HuH-7.5 (cell line): ENCODE measurements around the gene CRACR2A.

Experiments
- DNase-seq: peaks from one replicate; pipeline ENCODE4 v3.0.0; 2011; ENCODE audit warnings: low spot score

The CRACR2A gene

DNA sequence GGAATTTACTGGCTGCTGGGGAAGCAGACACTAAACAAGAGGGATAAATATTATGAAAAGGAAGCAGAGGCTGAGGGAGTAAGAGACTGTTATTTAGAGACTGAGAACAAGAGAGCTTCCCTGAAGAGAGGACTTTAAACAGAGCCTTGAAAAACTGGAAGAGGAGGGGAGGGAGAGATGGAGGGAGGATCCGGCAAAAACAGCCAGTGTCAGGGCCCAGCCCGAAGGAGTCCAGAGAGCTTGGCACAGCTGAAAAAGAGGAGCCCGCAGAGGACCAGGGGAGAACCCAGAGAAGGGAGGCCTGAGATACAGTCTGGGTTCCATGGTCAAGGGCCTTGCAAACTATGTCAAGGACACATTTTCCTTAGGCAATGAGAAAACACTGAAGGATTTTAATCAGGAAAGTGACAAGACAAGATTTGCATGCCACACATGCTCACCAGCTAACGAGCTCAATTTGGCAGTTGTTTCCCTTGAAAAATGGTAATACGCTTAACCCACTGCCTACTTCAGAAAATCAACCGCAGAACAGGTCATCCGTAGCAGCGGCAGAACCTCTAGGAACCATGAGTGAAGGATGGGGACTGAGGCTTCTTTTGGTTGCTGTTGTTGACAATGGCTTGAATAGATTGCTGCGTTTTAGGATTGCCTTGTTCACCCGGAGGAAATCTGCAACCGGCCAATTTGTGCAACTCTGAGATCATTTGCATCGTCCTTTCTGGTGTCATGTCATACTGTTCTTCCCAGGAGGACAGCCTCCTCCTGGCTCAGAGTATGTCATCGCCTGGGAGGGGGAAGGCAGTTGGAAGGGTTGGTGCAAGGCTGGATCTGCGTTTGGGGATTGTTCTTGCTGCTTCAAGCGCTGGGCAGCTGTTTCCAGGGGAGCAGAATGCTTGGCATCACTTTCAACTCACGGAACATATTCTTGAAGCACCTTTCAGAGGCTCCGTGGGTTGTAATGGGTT is 153.7 kb downstream of the CRACR2A start:
- DNase-seq: no peak

DNA sequence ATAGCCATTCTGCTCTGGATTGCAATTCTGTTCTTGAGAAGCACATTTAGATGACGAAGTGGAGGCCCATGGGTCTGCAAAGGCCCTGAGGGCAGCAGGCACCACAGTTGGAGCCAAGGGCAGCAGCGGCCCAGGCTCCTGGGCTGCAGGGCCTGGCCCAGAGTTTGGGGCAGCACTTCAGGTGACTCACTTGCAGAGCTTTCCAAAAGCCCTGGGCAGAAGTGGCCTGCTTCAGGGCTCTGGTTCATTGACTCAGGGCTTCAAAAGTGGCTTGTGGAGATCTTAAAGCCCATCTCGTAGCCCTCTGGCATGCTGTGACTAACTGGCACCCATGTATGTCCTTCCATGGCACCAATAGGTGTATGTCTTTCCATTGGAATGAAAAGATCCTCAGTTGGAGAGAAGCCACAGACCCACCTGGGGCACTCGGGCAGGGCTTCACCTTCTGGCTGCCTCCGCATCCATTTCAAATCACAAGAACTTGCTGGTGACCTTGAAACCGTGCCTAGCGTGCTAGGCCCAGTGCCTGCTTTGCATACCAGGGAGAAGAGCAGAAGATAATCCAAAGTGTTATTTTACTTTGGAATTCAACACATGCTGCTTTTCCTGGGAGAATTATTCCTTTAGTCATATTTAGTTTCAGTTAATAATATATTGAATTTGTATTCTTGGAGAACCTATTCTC is 155.2 kb downstream of the CRACR2A start:
- no peak for DNase-seq

DNA sequence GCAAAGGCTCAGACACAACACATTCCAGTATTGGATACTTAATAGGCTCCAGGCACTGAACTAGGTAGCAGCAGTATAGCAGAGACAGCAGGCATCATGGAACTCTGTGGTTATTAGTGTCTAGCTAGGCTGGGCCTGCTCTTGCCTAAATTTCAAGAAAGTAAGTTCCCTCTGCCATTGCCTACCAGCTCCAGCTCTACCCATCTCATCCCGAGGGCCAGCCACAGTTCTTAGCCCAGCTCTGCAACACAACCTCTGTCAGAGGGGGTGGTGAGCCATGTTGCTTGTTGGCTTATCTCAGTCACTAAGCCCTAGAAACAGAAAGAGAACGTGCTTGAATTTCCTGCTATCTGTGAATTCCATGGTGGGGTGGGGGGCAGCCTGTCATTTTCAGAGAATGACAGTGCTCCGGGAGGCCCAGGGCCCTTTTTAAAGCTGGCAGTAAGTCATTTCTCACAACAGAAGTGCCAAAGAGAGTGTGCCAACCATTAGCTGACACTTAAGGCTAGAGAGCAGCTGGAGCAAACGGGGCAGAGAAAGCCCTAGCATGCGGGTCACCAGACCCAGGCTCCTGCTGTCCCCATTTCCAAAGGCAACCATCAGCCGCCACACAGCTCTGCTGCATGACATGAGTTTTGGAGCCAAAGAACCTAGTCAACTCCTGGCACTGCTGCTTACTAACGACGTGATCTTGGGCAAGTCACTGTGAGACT is 156.1 kb downstream of the CRACR2A start:
- DNase-seq: no peak

DNA sequence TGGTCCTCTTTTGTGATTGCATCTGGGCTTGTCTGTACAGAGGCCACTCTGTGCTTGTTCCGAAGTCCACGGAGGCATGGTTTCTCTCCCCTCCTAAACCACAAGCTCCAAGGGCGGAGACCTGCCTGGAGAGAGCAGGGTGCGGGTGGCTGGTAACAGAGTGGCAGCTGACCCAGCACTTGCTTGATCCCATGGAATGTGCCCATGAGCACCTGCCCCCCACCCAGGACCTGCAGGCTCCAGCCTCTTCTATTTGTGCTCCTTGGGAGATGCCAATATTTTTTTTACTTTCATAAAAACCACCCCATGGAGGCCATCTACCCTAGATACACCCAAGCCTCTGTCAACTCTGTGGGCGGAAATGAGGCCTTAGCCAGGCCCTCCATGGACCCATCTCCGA is 157.2 kb downstream of the CRACR2A start:
- DNase-seq: no peak

DNA sequence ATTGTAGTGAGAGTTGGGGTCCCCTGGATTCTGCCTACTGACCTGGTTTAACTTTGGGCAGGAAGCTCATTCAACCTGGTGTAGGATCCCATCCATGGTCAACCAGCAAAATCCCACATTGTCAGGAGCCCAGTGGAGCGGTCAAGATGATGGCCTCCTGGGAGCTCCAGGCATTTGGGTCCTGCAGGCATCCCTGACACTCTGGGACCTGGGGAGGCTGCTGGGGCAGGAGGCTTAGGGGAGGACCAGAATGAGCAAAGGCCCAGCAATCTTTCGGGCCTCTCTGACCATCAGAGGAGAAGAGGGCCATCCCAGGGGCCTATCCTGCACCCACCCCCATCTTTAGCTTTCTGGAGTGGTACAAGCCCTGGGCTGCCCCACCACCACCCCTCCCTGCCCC is 157.9 kb downstream of the CRACR2A start:
- DNase-seq: no peak

DNA sequence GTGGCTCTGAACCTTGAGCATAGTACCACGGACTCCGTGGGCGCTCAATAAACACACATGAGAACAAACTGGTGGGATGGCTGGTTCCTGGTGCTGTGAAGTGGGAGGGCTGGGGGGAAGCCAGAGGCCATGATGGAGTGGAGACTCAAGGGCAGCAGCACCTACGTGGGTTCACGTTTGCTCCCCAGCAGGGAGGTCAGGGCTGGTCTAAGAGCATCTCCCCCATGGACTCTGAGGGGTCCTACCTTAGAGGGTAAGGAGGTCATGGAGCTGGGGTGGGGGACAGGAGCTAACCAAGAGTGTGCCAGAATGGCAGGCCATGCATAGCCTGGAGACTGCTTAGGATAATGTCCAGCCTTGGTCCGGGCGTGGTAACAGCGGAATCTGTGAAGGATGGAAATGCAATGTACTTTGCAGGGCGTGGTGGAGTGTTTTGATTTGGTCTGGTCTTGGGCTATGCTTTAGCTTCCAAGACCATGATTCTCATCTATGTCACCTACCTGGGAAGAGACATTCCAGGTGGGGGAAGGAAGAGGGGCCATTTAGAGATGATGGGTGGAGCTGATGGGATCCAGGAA is 158.9 kb downstream of the CRACR2A start:
- DNase-seq: no peak

DNA sequence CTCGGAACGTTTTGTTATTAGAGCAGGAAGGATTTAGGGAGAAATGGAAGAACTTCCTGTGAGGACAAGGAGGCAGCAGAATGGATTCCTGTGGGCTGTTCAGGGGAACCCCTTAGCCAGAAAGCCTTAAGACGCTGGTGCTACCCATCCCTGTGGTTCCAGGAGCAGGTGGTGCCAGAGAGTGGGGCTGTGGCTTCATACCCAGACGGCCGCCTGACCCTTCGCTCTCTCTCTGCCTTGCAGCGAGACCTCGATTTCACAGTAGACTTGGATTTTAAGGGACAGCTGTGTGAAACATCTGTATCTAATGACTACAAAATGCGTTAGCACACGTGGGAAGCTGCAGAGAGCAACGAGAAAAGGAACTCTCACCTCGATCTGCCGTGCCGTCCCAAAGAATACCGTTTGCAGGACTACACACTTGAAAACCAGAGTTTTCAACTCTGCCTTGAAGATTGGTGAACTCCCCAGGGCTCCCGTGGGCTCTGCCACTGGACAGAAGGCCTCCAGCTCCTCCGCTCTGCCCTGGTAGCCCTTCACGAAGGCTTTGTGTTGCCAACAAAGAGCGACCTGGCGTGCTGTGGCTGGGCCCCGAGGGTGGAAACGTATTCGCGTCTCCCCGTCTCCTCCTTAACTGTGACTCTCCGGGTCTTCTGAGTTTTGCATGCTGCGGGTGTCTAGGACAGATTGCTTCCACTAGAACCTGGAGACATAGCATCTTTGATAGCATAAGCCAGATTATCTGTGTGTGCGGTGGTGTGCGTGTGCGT is 159.9 kb downstream of the CRACR2A start:
- DNase-seq: no peak

DNA sequence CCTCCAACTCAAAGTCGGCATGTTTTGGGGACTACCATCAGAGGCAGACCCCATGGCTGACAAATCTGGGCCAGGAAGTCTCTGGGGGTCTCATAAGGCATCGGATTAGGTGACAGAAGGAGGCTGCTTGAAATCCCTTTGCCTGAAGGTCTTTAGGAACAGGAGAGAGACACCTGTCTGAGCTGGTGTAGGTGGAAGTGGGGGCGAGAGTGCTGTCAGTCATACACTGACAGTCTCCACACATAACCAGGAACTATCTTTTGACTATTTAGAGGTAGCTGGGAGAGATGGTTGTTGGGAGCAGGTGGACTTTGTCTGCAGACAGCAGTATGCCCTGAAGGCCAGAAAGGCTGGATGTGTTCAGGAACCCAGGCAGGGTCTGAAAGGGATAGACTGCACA is 163.2 kb downstream of the CRACR2A start:
- DNase-seq: no peak

DNA sequence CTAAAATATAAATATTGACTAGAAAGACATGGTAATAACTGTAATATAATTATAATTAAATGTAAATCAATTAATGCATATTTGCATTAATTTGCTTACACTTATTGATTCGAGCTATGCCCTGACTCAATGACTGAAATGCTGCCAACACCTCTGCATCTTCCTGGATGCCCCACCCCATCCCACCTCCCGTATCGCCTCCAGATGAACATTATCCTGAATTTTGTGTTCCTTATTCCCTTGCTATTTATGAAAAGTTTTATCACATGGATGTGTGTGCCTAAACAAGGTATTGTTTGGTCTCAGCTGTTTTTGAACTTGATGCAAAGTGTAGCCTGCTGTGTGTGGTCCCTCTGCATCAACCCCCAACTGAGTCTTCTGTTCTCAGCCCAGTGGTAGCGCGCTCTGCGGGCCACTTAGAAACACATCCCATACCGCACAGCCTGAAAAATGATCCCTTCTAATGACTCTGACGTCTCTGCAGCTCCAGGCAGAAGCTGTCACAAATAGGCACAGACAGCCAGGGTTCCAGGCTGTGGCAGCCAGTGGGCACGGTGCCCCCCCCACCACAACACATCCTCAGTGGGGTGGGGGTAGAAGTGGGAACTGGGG is 165.4 kb downstream of the CRACR2A start:
- DNase-seq: no peak

DNA sequence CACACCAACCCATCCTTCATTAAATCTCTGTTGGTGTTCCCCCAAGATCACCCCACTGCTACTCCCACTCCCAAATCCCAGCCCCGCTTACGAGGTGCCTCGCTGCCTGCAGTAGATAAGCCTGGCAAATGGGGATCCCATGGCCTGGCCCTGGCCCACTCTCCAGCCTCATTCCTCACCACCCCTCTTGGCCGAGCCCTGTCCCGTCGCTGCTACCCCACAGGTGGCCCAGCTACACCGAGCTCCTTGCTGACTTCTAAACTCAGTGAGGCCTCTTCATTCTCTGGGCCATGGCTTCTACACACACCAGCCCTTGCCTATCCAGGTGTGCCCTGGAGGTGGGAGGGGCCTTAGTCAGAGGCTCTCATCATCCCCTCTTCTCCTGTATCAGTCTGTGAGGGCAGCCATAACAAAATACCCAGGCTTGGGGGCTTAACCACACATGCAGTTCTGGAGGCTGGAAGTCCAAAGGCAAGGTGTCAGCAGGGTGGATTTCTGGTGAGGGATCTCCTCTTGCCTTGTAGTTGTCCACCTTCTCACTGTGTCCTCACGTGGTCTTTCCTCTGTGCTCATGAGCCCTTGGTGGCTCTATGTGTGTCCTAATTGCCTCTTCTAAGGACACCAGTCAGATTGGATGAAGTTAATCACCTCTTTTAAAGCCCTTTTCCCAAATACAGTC is 169.1 kb downstream of the CRACR2A start:
- no peak for DNase-seq

DNA sequence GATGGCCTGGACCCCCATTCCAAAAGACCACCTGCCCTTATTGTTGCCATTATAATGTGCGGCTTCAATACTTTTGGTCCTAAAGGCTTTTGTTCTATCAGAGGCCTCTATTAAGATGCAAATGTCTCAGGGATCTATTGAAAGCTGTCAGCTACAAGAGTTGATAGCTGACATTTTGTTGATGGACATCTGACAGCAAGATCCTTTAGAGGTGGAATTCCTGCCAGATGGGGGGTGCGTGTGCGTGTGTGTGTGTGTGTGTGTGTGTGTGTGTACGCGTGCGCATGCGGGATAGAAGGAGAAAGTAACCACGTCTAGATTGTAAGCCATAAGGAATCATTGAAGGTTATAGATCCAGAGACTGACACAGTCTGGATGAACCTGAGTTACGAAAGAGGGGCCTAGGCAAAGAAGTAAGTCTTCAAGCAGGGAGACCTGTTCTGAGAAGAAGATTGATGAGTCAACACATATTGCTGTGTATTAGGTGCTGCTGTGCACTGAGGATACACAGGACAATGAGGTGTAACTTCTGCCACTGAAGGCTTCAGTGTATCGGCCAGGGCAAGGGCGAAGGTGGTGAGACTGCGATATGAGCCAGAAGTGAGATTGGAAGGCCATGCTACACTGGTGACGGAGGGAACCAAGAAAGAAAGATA is 172.7 kb downstream of the CRACR2A start:
- no peak for DNase-seq

DNA sequence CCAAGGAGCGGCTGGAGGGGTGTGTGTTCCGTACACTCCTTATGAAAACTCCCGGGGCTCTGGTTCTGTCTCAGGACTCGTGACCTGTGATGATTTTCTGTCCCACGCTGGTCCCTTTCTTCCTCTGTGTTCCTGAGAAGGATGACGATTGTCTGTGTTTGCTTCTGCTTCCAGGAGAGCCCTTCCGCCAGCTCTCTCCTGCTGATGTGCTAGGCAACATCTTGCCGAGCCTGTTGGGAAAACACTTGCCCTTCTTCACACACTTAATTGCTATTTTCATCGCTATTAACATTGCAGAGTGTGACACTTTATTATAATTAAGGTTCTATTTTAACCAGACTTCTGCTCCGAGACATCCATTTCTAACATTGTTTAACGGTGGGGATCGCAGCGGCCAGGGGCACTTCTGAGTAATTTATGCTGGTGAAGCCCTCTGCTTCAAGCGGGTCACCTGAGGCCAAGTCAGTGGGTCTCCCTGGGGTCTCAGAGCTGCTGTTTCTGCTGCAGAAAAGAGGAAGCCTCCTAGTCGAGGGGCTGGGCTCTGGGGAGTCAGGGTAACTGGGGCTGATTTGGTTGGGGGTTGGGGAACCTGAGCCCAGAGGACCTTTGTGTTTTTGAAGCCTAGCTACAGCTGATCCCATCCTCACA is 173.3 kb downstream of the CRACR2A start:
- no peak for DNase-seq

DNA sequence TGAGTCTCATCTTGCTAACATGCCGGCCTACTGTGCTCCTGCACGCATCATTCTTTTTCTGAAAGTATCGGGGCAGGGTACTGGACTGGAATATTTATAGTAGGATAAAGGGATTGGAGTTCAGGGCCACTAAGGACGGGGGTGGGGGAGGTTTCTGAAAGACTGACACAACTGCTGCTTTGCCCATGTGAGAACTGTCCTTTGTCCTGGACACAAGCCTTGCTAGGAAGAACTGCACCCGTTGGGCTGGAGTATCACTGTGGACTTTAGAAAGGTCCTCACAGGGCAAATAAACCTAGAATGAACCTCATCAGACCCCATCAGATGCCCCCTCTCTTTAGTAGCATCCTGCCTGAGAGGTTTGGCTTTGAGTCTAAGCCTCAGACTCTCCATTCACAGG is 174.4 kb downstream of the CRACR2A start:
- no peak for DNase-seq

DNA sequence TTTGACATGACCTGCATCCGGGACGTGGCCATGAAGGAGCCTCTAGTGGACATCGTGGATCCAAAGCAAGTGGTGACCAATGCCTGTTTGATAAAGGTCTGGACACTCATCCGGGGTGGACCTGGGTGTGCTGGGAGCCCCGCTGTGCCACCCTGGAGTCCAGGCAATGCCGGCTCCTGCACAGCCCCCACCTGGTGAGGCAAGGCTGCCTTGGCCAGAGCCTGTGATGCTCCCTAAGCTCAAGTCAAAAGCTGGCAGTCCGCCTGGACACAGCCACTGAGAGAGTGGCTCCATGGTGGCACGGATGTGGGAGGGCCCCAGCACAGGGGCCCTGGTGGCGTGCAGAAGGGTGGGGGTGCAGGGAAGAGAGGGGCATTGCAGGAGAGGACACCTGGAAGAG is 176.0 kb downstream of the CRACR2A start:
- DNase-seq: no peak

DNA sequence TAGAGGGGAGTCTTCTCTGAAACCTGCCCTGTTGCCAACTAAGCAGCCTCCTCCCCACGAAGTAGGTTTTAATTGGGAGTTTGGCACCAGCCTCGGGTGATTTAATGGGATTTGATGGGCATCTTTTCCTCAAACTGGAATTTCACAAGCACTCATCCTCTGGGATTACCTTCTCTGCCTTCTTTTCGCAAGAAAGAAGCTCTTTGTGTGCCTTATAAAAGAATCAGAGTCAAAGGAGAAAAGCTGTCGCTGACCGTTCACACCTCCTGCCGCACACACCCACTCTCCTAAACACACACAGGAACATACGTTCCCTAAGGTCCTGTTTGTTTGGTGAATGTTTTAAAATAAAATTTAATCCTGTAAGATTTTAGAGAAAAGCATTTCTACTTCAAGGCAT is 177.9 kb downstream of the CRACR2A start:
- no peak for DNase-seq

DNA sequence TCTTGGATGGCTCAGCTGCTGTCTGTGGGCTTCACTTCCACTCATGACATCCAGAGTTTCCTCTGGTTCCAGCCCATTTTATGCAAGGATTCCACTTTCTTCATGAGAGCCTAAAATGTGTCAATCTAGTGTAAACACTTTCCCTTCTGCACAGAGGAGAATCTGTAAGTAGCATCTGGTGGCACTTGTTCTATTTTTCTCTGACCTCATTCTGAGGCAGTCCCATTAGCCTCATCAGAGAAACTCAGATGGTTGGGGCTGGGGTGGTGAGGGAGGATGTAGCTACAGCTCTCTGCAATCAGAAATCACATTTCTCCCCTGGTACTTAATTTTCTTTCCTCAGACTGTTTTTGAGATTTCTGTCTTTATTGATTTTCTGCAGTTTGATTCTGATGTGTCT is 180.3 kb downstream of the CRACR2A start:
- no peak for DNase-seq

DNA sequence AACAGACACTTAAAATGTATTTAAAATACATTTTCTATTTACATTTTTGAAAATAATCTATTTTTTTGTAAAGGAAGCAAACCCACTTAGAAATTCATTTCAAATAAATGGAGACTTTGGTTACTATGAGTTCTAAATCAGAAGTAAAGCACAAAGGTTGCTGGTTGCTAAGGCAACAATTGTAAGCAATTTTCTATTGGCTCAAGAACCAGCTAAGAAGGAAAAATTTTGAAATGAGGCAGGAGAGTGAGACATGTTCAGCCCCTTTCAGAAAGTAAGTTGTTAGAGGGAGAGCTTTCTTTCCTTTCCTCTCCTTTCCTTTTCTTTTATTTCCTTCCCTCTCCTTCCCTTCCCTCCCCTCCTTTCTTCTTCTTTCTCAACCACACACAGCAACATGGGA is 181.2 kb downstream of the CRACR2A start:
- no peak for DNase-seq

DNA sequence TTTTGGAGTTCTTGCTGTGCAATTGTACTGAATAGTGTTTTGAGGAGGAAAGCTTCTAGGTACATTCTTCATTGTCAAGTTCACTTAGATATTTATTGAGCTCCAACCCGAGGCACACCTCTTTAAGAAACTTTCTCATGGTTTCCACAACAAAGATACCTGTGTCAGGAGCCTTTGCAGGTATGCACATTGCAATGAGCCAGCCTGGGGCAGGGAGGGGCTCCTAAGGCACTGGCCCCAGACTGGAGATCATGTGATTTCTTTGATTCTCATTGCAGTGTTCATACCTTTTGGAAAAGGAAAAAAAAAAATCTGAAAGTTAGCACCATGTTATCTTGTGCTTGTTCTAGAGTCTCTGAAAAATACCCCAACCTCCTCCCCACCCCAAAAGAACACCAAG is 181.6 kb downstream of the CRACR2A start:
- no peak for DNase-seq

DNA sequence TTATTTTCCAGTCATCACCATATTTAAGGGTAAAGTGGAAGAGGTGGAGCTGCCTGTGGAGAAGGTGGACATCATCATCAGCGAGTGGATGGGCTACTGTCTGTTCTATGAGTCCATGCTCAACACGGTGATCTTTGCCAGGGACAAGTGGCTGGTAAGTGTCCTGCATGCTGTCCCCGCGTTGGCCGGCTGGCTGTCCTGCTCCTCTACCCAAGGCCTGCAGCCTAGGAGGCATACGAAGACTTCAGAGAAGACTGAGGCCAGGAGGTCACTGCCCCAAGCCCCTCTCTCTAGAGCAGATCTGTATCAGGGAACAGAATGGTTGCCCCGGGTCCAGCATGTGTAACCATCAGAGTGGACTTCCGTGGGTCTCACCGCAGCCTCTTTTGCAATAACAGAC is 184.2 kb downstream of the CRACR2A start:
- no peak for DNase-seq

DNA sequence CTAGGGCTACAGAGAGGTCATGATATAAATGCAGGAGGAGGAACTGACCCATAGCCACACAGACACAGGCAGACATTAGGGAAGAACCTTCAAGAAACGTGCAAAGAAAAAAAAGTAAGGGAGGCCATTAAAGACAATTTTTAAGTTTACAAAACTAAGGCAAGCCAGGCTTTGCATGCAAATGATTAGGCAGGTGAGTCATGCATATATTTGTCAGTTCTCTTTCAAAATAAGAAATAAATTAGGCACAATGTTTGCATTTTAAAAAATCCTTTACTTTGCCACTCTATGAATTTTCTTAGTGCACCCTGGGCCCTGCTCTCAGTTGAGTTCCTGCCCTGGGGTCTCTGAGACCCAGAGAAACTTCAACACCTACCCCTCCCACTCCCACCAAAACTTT is 186.9 kb downstream of the CRACR2A start:
- DNase-seq: no peak
